NCI-H146 (cell line): ENCODE measurements around the gene EVI2B.
"Not testable (repeated sequence)": the region's sequence is repeated elsewhere in the genome, so short reads cannot be mapped to it uniquely, and the experiment has no call there.

Experiments
- DNase-seq: peaks from one replicate; lab custom pipeline; 2025; lab: John Stamatoyannopoulos, UW

Gene EVI2B, protein sequence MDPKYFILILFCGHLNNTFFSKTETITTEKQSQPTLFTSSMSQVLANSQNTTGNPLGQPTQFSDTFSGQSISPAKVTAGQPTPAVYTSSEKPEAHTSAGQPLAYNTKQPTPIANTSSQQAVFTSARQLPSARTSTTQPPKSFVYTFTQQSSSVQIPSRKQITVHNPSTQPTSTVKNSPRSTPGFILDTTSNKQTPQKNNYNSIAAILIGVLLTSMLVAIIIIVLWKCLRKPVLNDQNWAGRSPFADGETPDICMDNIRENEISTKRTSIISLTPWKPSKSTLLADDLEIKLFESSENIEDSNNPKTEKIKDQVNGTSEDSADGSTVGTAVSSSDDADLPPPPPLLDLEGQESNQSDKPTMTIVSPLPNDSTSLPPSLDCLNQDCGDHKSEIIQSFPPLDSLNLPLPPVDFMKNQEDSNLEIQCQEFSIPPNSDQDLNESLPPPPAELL

DNA sequence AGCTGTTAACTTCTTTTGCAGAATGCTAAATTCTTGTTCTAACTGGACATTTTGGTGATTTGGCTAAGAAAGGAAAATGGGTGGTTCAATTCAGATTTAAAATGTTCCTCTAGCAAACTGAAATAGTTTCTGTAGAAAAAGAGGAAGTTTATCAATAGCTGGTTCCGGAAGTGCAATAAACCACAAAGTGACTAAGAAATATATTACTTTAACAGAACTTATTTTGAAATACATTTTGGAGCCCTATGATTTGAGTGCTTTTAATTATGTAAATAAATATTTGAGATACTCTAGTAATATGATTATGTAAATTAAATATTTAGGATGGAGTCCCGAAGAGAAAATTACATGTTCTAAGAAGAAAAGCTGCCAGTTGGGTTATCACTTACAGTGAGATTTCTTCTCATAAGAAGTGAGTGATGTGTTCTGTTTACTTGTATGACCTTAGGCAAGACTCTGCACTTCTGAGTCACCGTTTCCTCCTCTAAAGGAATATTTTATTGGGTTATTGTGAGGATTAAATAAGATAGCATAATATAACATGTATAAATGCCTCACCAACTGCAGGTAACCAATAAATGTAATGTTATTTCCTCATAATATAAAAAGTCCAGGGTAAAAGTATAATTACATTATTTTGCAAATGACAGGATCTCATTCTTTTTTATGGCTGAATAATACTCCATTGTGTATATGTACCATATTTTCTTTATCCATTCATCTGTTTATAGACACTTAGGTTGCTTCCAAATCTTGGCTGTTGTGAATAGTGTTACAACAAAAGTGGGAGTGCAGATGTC is at the start of gene EVI2B:
EVI2B (minus strand) TSS at position 73 of the 800 bp plus-strand sequence. CDS start 8,445 bp downstream, outside the sequence.
- DNase-seq, result no peak

DNA sequence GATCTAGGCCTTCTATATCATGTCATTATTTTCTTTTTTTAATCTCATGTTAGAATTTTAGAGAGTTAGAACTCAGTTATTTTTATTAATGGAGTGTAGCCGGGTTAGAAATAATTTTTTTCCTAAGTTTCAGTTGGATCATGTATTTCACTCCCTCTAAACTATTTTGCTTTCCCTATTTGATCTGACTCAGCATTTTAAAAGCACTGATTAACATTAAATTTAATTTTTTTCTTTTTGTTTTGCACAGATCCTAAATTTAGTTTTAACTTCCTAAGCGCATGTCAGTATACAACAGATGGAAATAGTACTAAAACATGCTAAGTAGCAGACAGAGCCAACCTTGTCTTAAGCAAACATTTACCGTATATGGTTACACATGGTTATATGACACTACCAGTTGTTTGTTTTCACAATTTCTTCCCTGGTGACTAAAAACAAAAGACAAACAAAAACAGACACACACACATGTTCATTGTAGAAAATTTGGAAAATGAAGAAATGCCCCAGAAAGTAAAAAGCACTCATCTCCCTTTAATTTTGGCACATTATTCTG is 44.1 kb upstream of the EVI2B start:
- DNase-seq, result no peak

DNA sequence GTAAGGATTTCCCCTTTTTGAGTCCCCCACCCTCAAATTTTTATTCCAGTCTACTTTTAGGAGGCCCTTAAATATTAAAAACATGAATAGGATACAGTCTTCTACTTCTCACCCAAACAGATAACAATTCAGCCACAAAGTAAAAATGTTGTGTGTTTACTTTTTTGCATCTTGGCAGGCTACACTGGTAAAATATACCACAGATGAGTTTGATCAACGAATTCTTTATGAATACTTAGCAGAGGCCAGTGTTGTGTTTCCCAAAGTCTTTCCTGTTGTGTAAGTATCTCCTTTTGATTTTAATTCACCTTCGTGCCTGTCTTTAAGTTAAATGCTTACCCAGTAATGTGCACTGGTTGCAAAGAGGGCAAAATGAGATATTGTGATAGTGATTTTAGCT is 43.2 kb upstream of the EVI2B start:
- no peak for DNase-seq

GRCh38 chr17:31355935-31356334 is 42.1 kb upstream of the EVI2B start:
- no peak for DNase-seq

- no peak for DNase-seq
These were observed 35.6 kb upstream of the EVI2B start for GRCh38 chr17:31349454-31349853.

- not testable (repeated sequence) for DNase-seq
These were observed 31.4 kb upstream of the EVI2B start for GRCh38 chr17:31345191-31345747.

- DNase-seq, result no peak
These were observed 26.2 kb upstream of the EVI2B start for GRCh38 chr17:31339906-31340661.

GRCh38 chr17:31329221-31329620 is 15.4 kb upstream of the EVI2B start:
- DNase-seq, result no peak

DNA sequence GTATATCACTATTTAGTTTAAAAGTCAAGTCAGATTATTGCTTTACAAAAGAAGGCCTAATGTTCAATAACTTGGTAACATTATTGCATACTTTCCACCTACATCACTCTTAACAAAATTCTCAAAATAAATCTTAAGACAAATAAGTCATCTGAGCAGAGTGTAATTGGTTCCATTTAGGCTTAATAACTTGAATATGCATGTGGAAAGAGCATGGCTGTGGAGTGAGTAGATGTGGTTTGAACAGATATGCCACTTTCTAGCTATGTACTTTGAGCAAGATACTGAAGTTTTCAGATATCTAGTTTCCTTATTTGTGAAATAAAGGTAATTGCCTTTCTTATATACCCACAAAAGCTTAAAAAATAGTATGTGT is 14.3 kb upstream of the EVI2B start:
- DNase-seq, result no peak

- DNase-seq, result no peak
These were observed 13.8 kb upstream of the EVI2B start for GRCh38 chr17:31327534-31328159.

GRCh38 chr17:31323551-31323950 is 9.7 kb upstream of the EVI2B start:
- DNase-seq, result no peak

DNA sequence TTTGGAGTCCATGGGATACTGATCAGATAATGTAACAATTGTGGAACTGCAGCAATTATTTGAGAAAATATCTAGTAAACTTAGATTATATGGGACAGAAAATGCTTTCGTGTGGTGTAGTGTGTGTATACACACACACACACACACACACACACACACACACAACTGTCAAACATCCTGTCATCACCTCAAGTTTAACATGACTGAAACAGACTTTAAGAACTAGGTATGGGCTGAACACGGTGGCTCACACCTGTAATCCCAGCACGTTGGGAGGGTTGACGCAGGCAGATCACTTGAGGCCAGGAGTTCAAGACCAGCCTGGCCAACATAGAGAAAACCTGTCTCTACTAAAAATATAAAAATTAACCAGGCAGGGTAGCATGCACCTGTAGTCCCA is 8.1 kb upstream of the EVI2B start:
- no peak for DNase-seq

- DNase-seq, result no peak
These were observed 7.6 kb upstream of the EVI2B start, which contains the start of gene EVI2A for GRCh38 chr17:31321481-31321880. EVI2A (minus strand) TSS chr17:31321622; CDS start chr17:31319013, 2,609 bp downstream.

GRCh38 chr17:31320791-31321190 is 6.9 kb upstream of the EVI2B start:
- no peak for DNase-seq

GRCh38 chr17:31320241-31320640 is 6.4 kb upstream of the EVI2B start:
- no peak for DNase-seq

DNA sequence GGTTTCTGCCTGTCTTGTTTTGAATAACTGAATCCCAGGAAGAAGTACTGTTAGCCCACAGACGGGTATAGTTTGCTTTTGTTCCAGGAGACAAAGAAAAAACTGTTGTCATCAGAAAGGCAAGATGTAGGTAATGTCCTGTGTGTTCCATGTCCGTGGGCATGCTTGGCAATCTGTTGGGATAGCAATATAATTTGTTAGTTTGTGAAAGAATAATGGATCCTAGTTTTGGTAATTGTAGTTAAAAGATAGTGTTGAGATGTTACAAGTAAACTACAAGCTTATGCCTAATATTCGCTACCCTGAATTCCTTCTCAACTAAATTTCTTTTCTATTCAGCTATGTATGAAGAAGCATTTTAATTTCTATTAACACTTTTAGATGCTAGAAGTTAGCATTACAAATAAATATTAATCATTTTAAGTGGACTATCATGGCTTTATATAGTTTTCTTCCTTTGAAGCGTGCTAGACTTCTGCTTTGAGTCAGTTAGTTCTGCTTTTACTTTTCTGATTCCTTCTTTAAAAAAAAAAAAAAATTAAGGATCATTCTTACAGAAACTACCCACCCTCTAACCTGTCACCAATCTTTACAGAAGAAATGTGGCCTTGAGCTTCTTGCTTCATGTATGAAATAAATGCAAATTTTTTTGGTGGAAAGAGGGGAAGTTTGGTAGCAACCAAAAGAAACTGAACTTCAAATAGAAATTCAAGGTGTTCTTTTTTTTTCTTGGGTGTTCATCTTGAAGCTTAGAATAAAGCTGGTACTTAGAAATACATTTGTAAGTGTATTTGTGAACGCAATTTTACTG is 5.2 kb upstream of the EVI2B start:
- DNase-seq, result no peak

DNA sequence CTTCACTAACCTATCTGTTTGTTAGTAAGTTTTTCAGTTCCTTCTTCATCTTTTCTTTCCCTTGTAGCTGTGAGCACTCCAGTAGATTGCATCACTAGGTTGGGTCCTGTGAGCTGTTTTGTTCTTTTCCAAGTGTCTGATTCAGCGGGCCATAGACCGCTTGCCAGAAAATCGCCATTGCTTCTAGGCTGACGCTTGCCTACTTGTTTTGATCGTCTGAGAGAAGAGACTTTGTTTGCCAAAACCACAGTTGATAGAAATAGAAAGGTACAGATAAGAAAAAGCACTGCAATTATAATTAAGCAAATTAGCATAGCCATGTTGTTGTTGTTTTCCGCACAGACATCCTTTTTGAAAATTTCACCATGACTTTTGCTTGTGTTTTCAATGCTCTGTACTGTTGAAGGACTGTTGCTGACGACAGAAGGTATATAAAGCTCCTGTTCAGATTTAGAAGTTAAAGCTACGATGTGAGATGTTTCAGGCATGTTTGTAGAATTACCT is 4.5 kb upstream of the EVI2B start:
- DNase-seq, result no peak

GRCh38 chr17:31314782-31315100 is 887 bp upstream of the EVI2B start:
- DNase-seq, result no peak

GRCh38 chr17:31312223-31312622 is 1.6 kb downstream of the EVI2B start:
- not testable (repeated sequence) for DNase-seq

- no peak for DNase-seq
These were observed 2.3 kb downstream of the EVI2B start for GRCh38 chr17:31311526-31311925.
